Astrocyte of the spinal cord (primary cell): Measurements from ENCODE around the gene PLCB4.

Experiments used
- DNase-seq: peaks from one replicate; pipeline ENCODE4 v3.0.0; 2011; ENCODE audit warnings: low read depth, low spot score
- H3K4me3 ChIP-seq: 2 replicates; pipeline ENCODE4 v1.5.1; 2011; ENCODE audit warnings: low read depth, mild to moderate bottlenecking, low read length, moderate library complexity
- CTCF ChIP-seq: IDR thresholded peaks from 2 replicates; pipeline ENCODE4 v1.5.1; 2012; ENCODE audit warnings: low read depth, mild to moderate bottlenecking, low read length, inconsistent platforms
- in situ Hi-C: cut with HindIII; loops from 2 replicates; pipeline ENCODE4 v1.10.0; 2017; ENCODE audit warnings: low sequenced_read_pairs

The PLCB4 gene

DNA sequence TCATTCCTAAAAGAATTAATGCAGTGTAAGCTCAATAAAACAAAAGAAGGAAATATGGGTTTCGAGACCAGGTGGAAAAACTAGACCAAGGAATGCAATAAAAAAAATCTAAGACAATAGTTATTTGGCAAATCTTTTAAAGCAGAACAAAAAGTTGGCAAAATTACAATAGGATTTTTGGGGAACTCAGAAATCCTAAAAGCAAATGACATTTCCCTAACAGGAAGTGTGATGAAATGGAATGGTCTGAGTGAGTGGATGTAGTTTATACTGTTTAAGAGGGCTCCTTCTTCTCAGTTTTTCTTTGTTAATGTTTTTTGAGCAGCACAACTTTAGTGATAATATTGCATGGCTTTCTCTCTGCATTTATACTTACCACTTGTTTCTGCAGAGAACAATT, 190.0 kb downstream of the PLCB4 start:
- no peak for TF ChIP-seq CTCF
- DNase-seq: no peak
- in situ Hi-C loops: no loop called here
- H3K4me3 ChIP-seq: no peak overlapping the region

DNA sequence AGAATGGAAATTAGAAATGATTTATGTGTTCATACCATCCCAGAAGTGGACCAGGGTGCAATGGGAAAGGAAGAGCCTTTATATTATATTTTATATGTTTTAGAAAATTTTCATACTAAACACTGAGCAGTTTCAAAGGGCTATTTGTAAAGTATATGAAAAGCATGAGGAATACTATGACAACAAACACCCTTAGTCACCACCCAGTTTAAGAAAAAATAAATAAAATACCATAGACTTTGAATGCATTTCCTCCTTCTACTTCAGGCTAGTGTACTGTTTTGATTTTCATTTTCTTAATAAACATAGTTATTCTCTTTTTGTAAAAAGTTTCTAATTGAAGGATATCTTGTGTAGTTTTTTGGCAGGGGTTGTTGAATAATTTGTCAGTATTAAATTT, 191.1 kb downstream of the PLCB4 start:
- no peak for DNase-seq
- TF ChIP-seq CTCF: no peak
- no peak overlapping the region for H3K4me3 ChIP-seq
- in situ Hi-C loops: no loop called here

- no peak for DNase-seq
- in situ Hi-C loops: no loop called here
- no peak for TF ChIP-seq CTCF
- H3K4me3 ChIP-seq: no peak overlapping the region
Measured at GRCh38 chr20:9261781-9262180, 192.9 kb downstream of the PLCB4 start.

DNA sequence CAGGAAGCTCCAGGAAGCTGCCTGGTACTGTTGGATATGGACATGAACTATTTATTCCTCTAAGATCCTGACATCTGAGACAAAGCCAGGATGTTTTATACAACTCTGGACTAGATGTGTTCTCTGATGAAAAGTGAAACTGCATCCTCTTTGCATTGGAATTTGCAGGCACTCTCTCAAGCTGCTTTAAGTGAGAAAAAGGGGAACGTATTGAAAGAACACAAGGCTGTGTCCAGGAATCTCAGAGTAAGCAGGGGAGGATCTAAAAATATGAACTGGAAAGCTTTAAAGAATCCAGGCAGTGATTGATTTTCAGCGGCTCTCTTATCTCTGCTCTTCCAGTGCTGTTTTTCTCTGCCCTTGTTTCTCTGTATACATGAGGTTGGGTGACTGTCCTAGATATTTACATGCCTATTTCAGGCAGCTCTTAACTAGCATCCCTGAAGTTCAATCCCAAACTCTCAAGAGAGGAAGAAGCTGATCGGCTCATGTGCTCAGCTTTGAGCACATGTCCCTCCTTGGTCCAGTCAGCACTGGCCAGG, 193.8 kb downstream of the PLCB4 start:
- peak; percentile 13 for DNase-seq
- no peak overlapping the region for H3K4me3 ChIP-seq
- no peak for TF ChIP-seq CTCF
- in situ Hi-C loops: no loop called here

DNA sequence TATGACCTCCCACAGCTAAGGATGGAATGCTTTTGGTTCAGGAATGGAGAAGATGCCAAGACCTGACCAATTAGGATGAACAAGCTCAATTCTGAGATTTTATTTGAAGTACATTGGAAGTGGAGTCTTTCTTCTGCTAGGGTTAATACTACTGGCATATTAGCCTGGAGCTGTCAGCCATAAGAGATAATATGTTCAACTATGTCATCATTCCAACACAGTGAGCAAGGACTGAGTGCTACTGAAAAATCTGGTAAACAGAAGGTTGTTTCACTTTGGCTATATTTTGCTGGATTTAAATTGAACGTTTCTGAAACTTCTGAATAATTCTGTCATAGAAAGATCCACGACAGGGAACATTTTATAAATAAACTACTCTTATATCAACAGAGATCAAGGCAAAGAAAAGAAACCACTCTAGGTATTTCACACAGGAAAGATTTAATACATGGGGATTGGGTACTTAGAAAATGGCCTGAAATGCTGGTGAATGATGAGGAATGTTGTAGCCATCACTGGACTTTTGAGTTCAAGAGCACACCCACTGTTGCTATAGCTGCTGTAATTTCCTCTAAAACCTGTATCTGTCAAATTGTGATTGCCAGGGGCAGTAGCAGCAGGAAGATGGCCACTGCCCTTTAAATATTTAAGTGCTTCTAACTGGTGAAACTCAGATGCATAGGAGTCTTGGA, 200.5 kb downstream of the PLCB4 start:
- in situ Hi-C loops: no loop called here
- peak; percentile 20 for DNase-seq
- TF ChIP-seq CTCF: no peak
- no peak overlapping the region for H3K4me3 ChIP-seq

DNA sequence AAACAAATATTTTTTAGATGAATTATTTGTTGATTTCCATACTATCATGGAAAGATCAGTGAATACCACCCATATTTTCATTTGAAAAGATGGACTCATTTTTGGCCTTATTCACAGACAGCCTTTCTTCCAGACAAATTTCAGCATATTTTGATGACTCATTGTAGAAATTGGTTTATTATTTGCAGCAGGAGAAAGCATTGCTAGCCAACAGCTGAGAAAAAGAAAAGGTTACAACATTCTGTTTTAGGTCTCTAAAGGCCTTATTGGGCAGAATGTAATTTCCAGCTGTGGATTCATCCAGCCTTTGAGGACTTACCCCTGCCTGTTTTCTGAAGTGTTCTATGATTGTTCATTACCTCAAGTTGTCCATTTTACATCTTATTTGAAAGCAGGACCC, 201.9 kb downstream of the PLCB4 start:
- in situ Hi-C loops: no loop called here
- TF ChIP-seq CTCF: no peak
- DNase-seq: peak; percentile 74
- no peak overlapping the region for H3K4me3 ChIP-seq
